ENCODE data around the gene NCOA3. TPM values are rescaled to one million over a fixed set of nuclear protein-coding genes. Genes with fewer than 3 reads are reported as not detected.

Gene NCOA3
- total and polyA plus RNA-seq, 3 donors from 2014 or later: 18.1 to 32.5 (median 27.6) TPM

DNA sequence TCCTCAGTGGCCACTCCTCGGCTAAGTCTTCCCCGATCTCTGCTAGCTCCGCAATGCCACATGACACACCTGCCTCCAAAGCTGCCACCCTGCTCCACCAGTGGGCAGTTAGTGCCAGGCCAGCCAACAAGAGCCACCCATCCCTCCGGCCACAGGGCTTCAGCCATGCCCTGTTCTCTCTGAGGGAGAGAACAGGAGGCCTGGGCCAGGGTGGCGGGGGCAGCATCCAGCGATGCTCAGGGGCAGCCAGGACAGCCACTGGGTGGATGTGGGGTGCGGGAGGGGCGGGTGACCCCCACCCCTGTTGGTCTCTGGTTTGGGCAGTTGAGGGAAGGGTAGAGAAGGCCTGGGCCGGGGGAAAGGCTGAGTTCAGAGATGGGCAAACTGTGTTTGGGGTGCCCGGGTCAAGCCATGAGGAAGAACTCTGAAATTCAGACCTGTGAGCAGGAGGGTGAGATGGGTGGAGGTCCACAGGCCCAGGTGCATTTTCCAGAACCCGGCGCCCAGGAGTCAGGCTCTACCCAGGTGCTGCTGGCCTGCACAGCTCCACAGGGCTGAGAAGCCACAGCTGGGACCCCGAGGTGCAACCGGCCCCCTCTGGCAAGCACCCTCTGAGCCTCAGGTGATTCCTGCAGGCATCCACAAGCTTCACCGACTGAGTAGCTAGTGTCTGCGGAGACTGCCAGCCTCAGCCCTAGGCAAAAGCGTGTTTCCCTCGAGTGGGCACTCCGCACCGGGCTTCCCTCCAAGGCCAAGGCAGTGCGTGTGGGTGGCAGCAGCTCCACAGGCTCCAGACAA is 192.5 kb downstream of the NCOA3 start:
- no peak for DNase-seq
- Histone ChIP-seq H3K36me3 (ENCODE audit: low read depth, missing control alignments) (no peaks in the 10 kb centered on the region), H3K9me3 (no peaks in the 10 kb centered on the region), H3K4me3 (no peak overlapping the region), H3K27me3 (no peaks in the 10 kb centered on the region), H3K27ac (no peak overlapping the region), H3K4me1 (no peaks in the 10 kb centered on the region)
- 91% methylated on average over 15 to 21 of the region's 21 CpGs for WGBS, 2 donors
- intact Hi-C loops (cut with DNase I; ENCODE audit: low total_unique reads): no loop called here
- TF ChIP-seq, protein P1, sequence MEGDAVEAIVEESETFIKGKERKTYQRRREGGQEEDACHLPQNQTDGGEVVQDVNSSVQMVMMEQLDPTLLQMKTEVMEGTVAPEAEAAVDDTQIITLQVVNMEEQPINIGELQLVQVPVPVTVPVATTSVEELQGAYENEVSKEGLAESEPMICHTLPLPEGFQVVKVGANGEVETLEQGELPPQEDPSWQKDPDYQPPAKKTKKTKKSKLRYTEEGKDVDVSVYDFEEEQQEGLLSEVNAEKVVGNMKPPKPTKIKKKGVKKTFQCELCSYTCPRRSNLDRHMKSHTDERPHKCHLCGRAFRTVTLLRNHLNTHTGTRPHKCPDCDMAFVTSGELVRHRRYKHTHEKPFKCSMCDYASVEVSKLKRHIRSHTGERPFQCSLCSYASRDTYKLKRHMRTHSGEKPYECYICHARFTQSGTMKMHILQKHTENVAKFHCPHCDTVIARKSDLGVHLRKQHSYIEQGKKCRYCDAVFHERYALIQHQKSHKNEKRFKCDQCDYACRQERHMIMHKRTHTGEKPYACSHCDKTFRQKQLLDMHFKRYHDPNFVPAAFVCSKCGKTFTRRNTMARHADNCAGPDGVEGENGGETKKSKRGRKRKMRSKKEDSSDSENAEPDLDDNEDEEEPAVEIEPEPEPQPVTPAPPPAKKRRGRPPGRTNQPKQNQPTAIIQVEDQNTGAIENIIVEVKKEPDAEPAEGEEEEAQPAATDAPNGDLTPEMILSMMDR (IDR thresholded peaks at IDR 0.05): no peak
- TF ChIP-seq POLR2A (IDR thresholded peaks at IDR 0.05): no peak

- no peak for TF ChIP-seq POLR2A (IDR thresholded peaks at IDR 0.05)
- TF ChIP-seq, protein P1 (IDR thresholded peaks at IDR 0.05): no peak
- no peaks in the 10 kb centered on the region for H3K27me3 ChIP-seq
- H3K4me1 ChIP-seq: no peaks in the 10 kb centered on the region
- no peak for DNase-seq
- no peak overlapping the region for H3K4me3 ChIP-seq
- intact Hi-C loops (cut with DNase I; ENCODE audit: low total_unique reads): no loop called here
- WGBS, 2 donors: 94 to 97% methylated on average over 11 of the region's 11 CpGs
- no peaks in the 10 kb centered on the region for H3K36me3 ChIP-seq (ENCODE audit: low read depth, missing control alignments)
- no peak overlapping the region for H3K27ac ChIP-seq
- H3K9me3 ChIP-seq: no peaks in the 10 kb centered on the region
These were observed 195.2 kb downstream of the NCOA3 start for GRCh38 chr20:47696856-47697255.

DNA sequence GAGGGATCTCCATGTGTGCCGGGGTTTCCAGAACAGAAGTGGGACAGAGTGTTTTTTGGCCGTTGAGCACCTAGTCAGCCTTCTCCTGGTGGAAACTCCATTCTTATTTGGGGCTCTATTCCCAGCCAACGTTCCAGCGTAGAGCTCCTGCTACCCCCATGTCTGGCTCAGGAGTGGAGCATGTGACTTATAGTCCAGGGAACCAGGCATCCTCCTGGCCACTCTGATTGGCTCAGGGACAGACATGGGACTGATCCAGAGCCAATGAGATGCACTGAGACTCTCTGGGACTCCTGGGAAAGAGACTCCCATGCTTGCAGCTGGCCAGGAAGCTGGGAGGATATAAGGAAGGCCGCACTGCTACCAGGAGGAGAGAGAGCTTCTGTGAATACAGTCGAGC is 196.5 kb downstream of the NCOA3 start:
- WGBS, 2 donors: 88 to 92% methylated on average over 6 of the region's 6 CpGs
- no peaks in the 10 kb centered on the region for H3K4me1 ChIP-seq
- TF ChIP-seq, protein P1 (IDR thresholded peaks at IDR 0.05): no peak
- no peak for TF ChIP-seq POLR2A (IDR thresholded peaks at IDR 0.05)
- no peaks in the 10 kb centered on the region for H3K9me3 ChIP-seq
- no peaks in the 10 kb centered on the region for H3K36me3 ChIP-seq (ENCODE audit: low read depth, missing control alignments)
- H3K27ac ChIP-seq: no peak overlapping the region
- no peak overlapping the region for H3K4me3 ChIP-seq
- no peak for DNase-seq
- intact Hi-C loops (cut with DNase I; ENCODE audit: low total_unique reads): no loop called here
- H3K27me3 ChIP-seq: no peaks in the 10 kb centered on the region

DNA sequence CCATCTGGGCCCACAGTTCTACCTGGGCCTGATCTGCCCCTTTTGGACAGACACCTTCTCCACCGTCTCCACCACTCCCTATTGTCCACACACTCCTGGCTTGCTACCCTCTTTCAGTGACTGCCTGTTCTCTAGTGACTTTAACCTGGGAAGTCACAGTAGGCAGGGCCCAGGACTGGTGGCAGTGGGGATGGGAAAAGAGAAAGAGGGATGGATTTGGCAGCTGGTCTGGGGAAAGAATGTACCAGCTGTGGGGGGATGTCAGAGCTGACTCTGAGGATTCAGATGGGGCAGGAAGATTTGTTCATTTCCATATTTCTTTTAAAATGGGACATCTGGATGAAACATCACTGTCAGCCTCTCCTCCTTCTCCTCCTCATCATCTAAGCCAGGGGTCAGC is 198.1 kb downstream of the NCOA3 start:
- WGBS, 2 donors: 88 to 94% methylated on average over 1 of the region's 1 CpG
- Histone ChIP-seq H3K27me3 (no peaks in the 10 kb centered on the region), H3K4me3 (no peak overlapping the region), H3K27ac (no peak overlapping the region), H3K4me1 (peaks cover 4% of the 10 kb centered on the region), H3K9me3 (no peaks in the 10 kb centered on the region), H3K36me3 (ENCODE audit: low read depth, missing control alignments) (no peaks in the 10 kb centered on the region)
- intact Hi-C loops (cut with DNase I; ENCODE audit: low total_unique reads): no loop called here
- no peak for TF ChIP-seq POLR2A (IDR thresholded peaks at IDR 0.05)
- TF ChIP-seq, protein P1 (IDR thresholded peaks at IDR 0.05): no peak
- no peak for DNase-seq

DNA sequence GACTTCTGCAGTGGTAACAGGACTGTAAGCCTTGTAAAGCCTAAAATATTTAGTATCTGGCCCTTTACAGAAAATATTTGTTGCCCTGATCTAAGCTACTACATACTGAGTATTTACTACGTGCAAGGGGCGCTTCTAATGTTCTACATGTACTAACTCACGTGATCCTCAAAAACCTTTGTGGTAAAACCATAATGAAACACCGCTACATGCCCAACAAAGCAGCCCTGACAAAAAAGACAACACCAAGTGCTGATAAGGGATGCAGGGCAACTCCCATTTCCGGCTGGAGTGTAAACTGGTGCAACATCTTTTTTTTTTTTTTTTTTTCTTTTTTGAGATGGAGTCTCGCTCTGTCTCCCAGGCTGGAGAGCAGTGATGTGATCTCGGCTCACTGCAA is 198.6 kb downstream of the NCOA3 start:
- DNase-seq: no peak
- 90 to 91% methylated on average over 7 of the region's 7 CpGs for WGBS, 2 donors
- Histone ChIP-seq H3K36me3 (ENCODE audit: low read depth, missing control alignments) (no peaks in the 10 kb centered on the region), H3K9me3 (no peaks in the 10 kb centered on the region), H3K4me3 (no peak overlapping the region), H3K4me1 (peaks cover 9% of the 10 kb centered on the region), H3K27ac (no peak overlapping the region), H3K27me3 (no peaks in the 10 kb centered on the region)
- intact Hi-C loops (cut with DNase I; ENCODE audit: low total_unique reads): no loop called here
- TF ChIP-seq, protein P1 (IDR thresholded peaks at IDR 0.05): no peak
- no peak for TF ChIP-seq POLR2A (IDR thresholded peaks at IDR 0.05)
